Osteoblast (primary cell): ENCODE results near the gene PDXDC1. TPM values are rescaled to one million over a fixed set of nuclear protein-coding genes. Genes with fewer than 3 reads are reported as not detected.
"Not testable (repeated sequence)": the region's sequence is repeated elsewhere in the genome, so short reads cannot be mapped to it uniquely, and the experiment has no call there.

ENCODE experiments used
- DNase-seq: peaks from one replicate; pipeline ENCODE4 v3.0.0; 2011; ENCODE audit warnings: low spot score, mixed read lengths; ENCODE audit not compliant: insufficient read length; ENCODE audit errors: missing footprints
- H2AFZ ChIP-seq: 2 replicates; pipeline ENCODE4 v1.6.0; 2011; ENCODE audit warnings: mild to moderate bottlenecking, low read length
- H3K27ac ChIP-seq: 2 replicates; pipeline ENCODE4 v1.5.1; 2011; ENCODE audit warnings: mild to moderate bottlenecking, low read depth, low read length, moderate library complexity
- H3K27me3 ChIP-seq: 2 replicates; pipeline ENCODE4 v1.6.0; 2012; ENCODE audit warnings: mild to moderate bottlenecking, control low read depth, inconsistent platforms, low read length, moderate library complexity; ENCODE audit not compliant: insufficient read depth
- H3K36me3 ChIP-seq: 2 replicates; pipeline ENCODE4 v1.5.1; 2011; ENCODE audit warnings: mild to moderate bottlenecking, low read length, control low read depth, moderate library complexity; ENCODE audit not compliant: insufficient read depth
- H3K4me1 ChIP-seq: 2 replicates; pipeline ENCODE4 v1.5.1; 2011; ENCODE audit warnings: mild to moderate bottlenecking, low read length, control low read depth, moderate library complexity; ENCODE audit not compliant: insufficient read depth
- H3K4me2 ChIP-seq: 2 replicates; pipeline ENCODE4 v1.6.0; 2011; ENCODE audit warnings: mild to moderate bottlenecking, low read length; ENCODE audit not compliant: insufficient read depth
- H3K4me3 ChIP-seq: fragments of 200-600 bp; sonication (generic); 3 replicates; pipeline ENCODE4 v1.5.1; 2012; ENCODE audit warnings: mild to moderate bottlenecking, low read length, inconsistent platforms; ENCODE audit not compliant: insufficient read depth
- H3K79me2 ChIP-seq: 2 replicates; pipeline ENCODE4 v1.6.0; 2012; ENCODE audit warnings: mild to moderate bottlenecking, low read length, control low read depth, inconsistent platforms; ENCODE audit not compliant: insufficient read depth
- H3K9me3 ChIP-seq: 2 replicates; pipeline ENCODE4 v1.5.1; 2011; ENCODE audit warnings: low read depth, low read length, control low read depth
- H4K20me1 ChIP-seq: 2 replicates; pipeline ENCODE4 v1.6.0; 2012; ENCODE audit warnings: mild to moderate bottlenecking, low read length, control low read depth; ENCODE audit not compliant: insufficient read depth
- total RNA-seq: library from RNA; depleted of rRNA; stranded (reverse); fragments of >200 nt; gene quantifications from 2 replicates; pipeline ENCODE4 v1.2.3, GENCODE V29; 2012

Gene PDXDC1
- total RNA-seq, 1 donor: 82.5 TPM

- H3K27ac ChIP-seq, H3K4me2 ChIP-seq, H3K36me3 ChIP-seq, H3K27me3 ChIP-seq, H3K9me3 ChIP-seq, H3K4me3 ChIP-seq, H2AFZ ChIP-seq: not testable (repeated sequence)
- Histone ChIP-seq H3K4me1 (peaks cover 30% of the 10 kb centered on the region), H3K79me2 (peaks cover 68% of the 10 kb centered on the region), H4K20me1 (peaks cover 13% of the 10 kb centered on the region)
- peak; percentile 1 for DNase-seq
These were observed 171.4 kb downstream of the PDXDC1 start for GRCh38 chr16:15146264-15146662.

GRCh38 chr16:15148831-15149230 lies 174.0 kb downstream of the PDXDC1 start:
- H3K36me3 ChIP-seq, H3K27ac ChIP-seq, H3K27me3 ChIP-seq, H2AFZ ChIP-seq, H3K4me2 ChIP-seq, H3K4me3 ChIP-seq, DNase-seq, H3K9me3 ChIP-seq: not testable (repeated sequence)
- Histone ChIP-seq H3K79me2 (peaks cover 46% of the 10 kb centered on the region), H3K4me1 (peaks cover 27% of the 10 kb centered on the region), H4K20me1 (peaks cover 13% of the 10 kb centered on the region)

- peaks cover 24% of the 10 kb centered on the region for H3K4me1 ChIP-seq
- H3K79me2 ChIP-seq: peaks cover 42% of the 10 kb centered on the region
- not testable (repeated sequence) for H3K36me3 ChIP-seq, H3K27me3 ChIP-seq, H3K27ac ChIP-seq, H3K4me2 ChIP-seq, H3K4me3 ChIP-seq, H3K9me3 ChIP-seq, H2AFZ ChIP-seq
- peak; percentile 1 for DNase-seq
- H4K20me1 ChIP-seq: peaks cover 13% of the 10 kb centered on the region
These were observed 174.4 kb downstream of the PDXDC1 start for GRCh38 chr16:15149260-15149659.

GRCh38 chr16:15154005-15154404 lies 179.2 kb downstream of the PDXDC1 start:
- not testable (repeated sequence) for H3K27me3 ChIP-seq, H3K27ac ChIP-seq

GRCh38 chr16:15154650-15155562 lies 180.1 kb downstream of the PDXDC1 start:
- not testable (repeated sequence) for H4K20me1 ChIP-seq, H3K4me1 ChIP-seq, H3K27ac ChIP-seq, H3K27me3 ChIP-seq, H3K9me3 ChIP-seq, H3K36me3 ChIP-seq, H3K79me2 ChIP-seq
- peak; percentile 98 for DNase-seq
- peak overlapping the region; percentile 58 for H3K4me3 ChIP-seq
- peak overlapping the region; percentile 65 for H2AFZ ChIP-seq
- peak overlapping the region; percentile 58 for H3K4me2 ChIP-seq

More at GRCh38 chr16:15154005-15154404, 179.2 kb downstream of the PDXDC1 start:
- DNase-seq: peak; percentile 36
- H4K20me1 ChIP-seq, H3K9me3 ChIP-seq, H3K36me3 ChIP-seq, H3K4me1 ChIP-seq, H2AFZ ChIP-seq, H3K79me2 ChIP-seq: not testable (repeated sequence)
- peak overlapping the region; percentile 66 for H3K4me3 ChIP-seq
- peak overlapping the region; percentile 39 for H3K4me2 ChIP-seq

GRCh38 chr16:15157644-15158043 lies 182.8 kb downstream of the PDXDC1 start:
- H3K4me1 ChIP-seq, H3K27ac ChIP-seq, H3K9me3 ChIP-seq, H3K4me2 ChIP-seq, H2AFZ ChIP-seq, DNase-seq, H3K4me3 ChIP-seq, H3K79me2 ChIP-seq, H4K20me1 ChIP-seq, H3K36me3 ChIP-seq, H3K27me3 ChIP-seq: not testable (repeated sequence)

GRCh38 chr16:15159671-15160070 lies 184.8 kb downstream of the PDXDC1 start:
- not testable (repeated sequence) for H3K4me3 ChIP-seq, H4K20me1 ChIP-seq

GRCh38 chr16:15160571-15160970 lies 185.7 kb downstream of the PDXDC1 start:
- not testable (repeated sequence) for H3K9me3 ChIP-seq, H3K4me1 ChIP-seq, H3K4me3 ChIP-seq, H3K27me3 ChIP-seq, H2AFZ ChIP-seq, H3K36me3 ChIP-seq, H3K27ac ChIP-seq, DNase-seq, H4K20me1 ChIP-seq, H3K4me2 ChIP-seq, H3K79me2 ChIP-seq

More at GRCh38 chr16:15159671-15160070, 184.8 kb downstream of the PDXDC1 start:
- H3K4me1 ChIP-seq, H3K9me3 ChIP-seq, H3K36me3 ChIP-seq, H3K27ac ChIP-seq, H3K4me2 ChIP-seq, H2AFZ ChIP-seq, DNase-seq, H3K27me3 ChIP-seq, H3K79me2 ChIP-seq: not testable (repeated sequence)

- H3K27me3 ChIP-seq, H3K4me1 ChIP-seq, H2AFZ ChIP-seq, H3K9me3 ChIP-seq, H3K27ac ChIP-seq, H3K79me2 ChIP-seq, H4K20me1 ChIP-seq, H3K36me3 ChIP-seq, DNase-seq, H3K4me2 ChIP-seq, H3K4me3 ChIP-seq: not testable (repeated sequence)
These were observed 188.2 kb downstream of the PDXDC1 start for GRCh38 chr16:15163055-15163454.
